Measurements from ENCODE around the gene ERICH3. TPM values are rescaled to one million over a fixed set of nuclear protein-coding genes. Genes with fewer than 3 reads are reported as not detected.

ERICH3 gene
- total RNA-seq, 4 donors from 2014 or later, result under 0.01 to 0.06 TPM; not detected in 2

- H3K27ac ChIP-seq (replicated peaks in 1 of 4), result no peak overlapping the region
- H3K9me3 ChIP-seq, result no peaks in the 10 kb centered on the region
- no peaks in the 10 kb centered on the region for H3K36me3 ChIP-seq
- no peaks in the 10 kb centered on the region for H3K4me1 ChIP-seq
- no peak for TF ChIP-seq CTCF (IDR thresholded peaks at IDR 0.05)
- TF ChIP-seq EP300 (IDR thresholded peaks at IDR 0.05), result no peak
- TF ChIP-seq POLR2A (IDR thresholded peaks at IDR 0.05; ENCODE audit: low read depth), result no peak
- no peak for DNase-seq (ENCODE audit: extremely low spot score)
- intact Hi-C loops (cut with DNase I), result no loop called here
- 75% methylated on average over 3 of the region's 3 CpGs for WGBS
- no peak overlapping the region for H3K4me3 ChIP-seq
- no peaks in the 10 kb centered on the region for H3K27me3 ChIP-seq
Observed at GRCh38 chr1:74620242-74620641, 53.4 kb downstream of the ERICH3 start.

GRCh38 chr1:74618974-74619373, 54.6 kb downstream of the ERICH3 start:
- no peak for DNase-seq (ENCODE audit: extremely low spot score)
- 77% methylated on average over 2 of the region's 2 CpGs for WGBS
- Histone ChIP-seq H3K27me3 (no peaks in the 10 kb centered on the region), H3K4me3 (no peak overlapping the region), H3K36me3 (no peaks in the 10 kb centered on the region), H3K27ac (replicated peaks in 1 of 4) (no peak overlapping the region), H3K4me1 (no peaks in the 10 kb centered on the region), H3K9me3 (no peaks in the 10 kb centered on the region)
- TF ChIP-seq CTCF (IDR thresholded peaks at IDR 0.05) (no peak), POLR2A (IDR thresholded peaks at IDR 0.05; ENCODE audit: low read depth) (no peak), EP300 (IDR thresholded peaks at IDR 0.05) (no peak), POLR2AphosphoS5 (IDR thresholded peaks at IDR 0.05) (no peak)
- intact Hi-C loops (cut with DNase I), result no loop called here

- DNase-seq (ENCODE audit: extremely low spot score), result no peak
- WGBS, result 80% methylated on average over 2 of the region's 2 CpGs
- H3K4me3 ChIP-seq, result no peak overlapping the region
- no peak for TF ChIP-seq CTCF (IDR thresholded peaks at IDR 0.05)
- TF ChIP-seq POLR2AphosphoS5 (IDR thresholded peaks at IDR 0.05), result no peak
- no peak for TF ChIP-seq EP300 (IDR thresholded peaks at IDR 0.05)
- TF ChIP-seq POLR2A (IDR thresholded peaks at IDR 0.05; ENCODE audit: low read depth), result no peak
- H3K27me3 ChIP-seq, result no peaks in the 10 kb centered on the region
- H3K4me1 ChIP-seq, result no peaks in the 10 kb centered on the region
- H3K36me3 ChIP-seq, result no peaks in the 10 kb centered on the region
- intact Hi-C loops (cut with DNase I), result no loop called here
- no peaks in the 10 kb centered on the region for H3K9me3 ChIP-seq
- no peak overlapping the region for H3K27ac ChIP-seq (replicated peaks in 1 of 4)
Observed at GRCh38 chr1:74613894-74614293, 59.7 kb downstream of the ERICH3 start.

- no peaks in the 10 kb centered on the region for H3K27me3 ChIP-seq
- no peaks in the 10 kb centered on the region for H3K9me3 ChIP-seq
- no peak overlapping the region for H3K4me3 ChIP-seq
- WGBS, result 74% methylated on average over 2 of the region's 2 CpGs
- no peaks in the 10 kb centered on the region for H3K4me1 ChIP-seq
- intact Hi-C loops (cut with DNase I), result no loop called here
- no peak for DNase-seq (ENCODE audit: extremely low spot score)
- H3K36me3 ChIP-seq, result no peaks in the 10 kb centered on the region
- no peak overlapping the region for H3K27ac ChIP-seq (replicated peaks in 1 of 4)
- TF ChIP-seq CTCF (IDR thresholded peaks at IDR 0.05) (no peak), POLR2A (IDR thresholded peaks at IDR 0.05; ENCODE audit: low read depth) (no peak), POLR2AphosphoS5 (IDR thresholded peaks at IDR 0.05) (no peak), EP300 (IDR thresholded peaks at IDR 0.05) (no peak)
Observed at GRCh38 chr1:74611887-74612286, 61.7 kb downstream of the ERICH3 start.

- H3K27me3 ChIP-seq, result no peaks in the 10 kb centered on the region
- H3K4me1 ChIP-seq, result no peaks in the 10 kb centered on the region
- DNase-seq (ENCODE audit: extremely low spot score), result no peak
- intact Hi-C loops (cut with DNase I), result no loop called here
- H3K36me3 ChIP-seq, result no peaks in the 10 kb centered on the region
- no peak overlapping the region for H3K4me3 ChIP-seq
- no peak for TF ChIP-seq POLR2A (IDR thresholded peaks at IDR 0.05; ENCODE audit: low read depth)
- no peak for TF ChIP-seq POLR2AphosphoS5 (IDR thresholded peaks at IDR 0.05)
- no peak for TF ChIP-seq EP300 (IDR thresholded peaks at IDR 0.05)
- no peak for TF ChIP-seq CTCF (IDR thresholded peaks at IDR 0.05)
- 91% methylated on average over 2 of the region's 2 CpGs for WGBS
- no peak overlapping the region for H3K27ac ChIP-seq (replicated peaks in 1 of 4)
- no peaks in the 10 kb centered on the region for H3K9me3 ChIP-seq
Observed at GRCh38 chr1:74610961-74611360, 62.6 kb downstream of the ERICH3 start.

All from esophagus muscularis mucosa (tissue), 4 donors.